ENCODE data around the gene ZNF30. TPM values are rescaled to one million over a fixed set of nuclear protein-coding genes. Genes with fewer than 3 reads are reported as not detected.

The ZNF30 gene
- total and polyA plus RNA-seq, 7 experiments from 2014 or later: 2.0 to 13.1 (median 8.2) TPM

Other genes with a start within 250 kb of the ZNF30 start
- under 1 TPM; 0.56 to 0.95 (median 0.85) TPM for gene SCGB2B2, start 249.7 kb upstream of the ZNF30 start, total RNA-seq
- under 1 TPM in 1 of 2 donors, not detected in 1; 0.15 TPM for gene SCGB2B2, start 249.7 kb upstream of the ZNF30 start, polyA plus RNA-seq
- 10 to 100 TPM; 13.6 to 61.4 (median 25.7) TPM for gene ZNF302, start 249.2 kb upstream of the ZNF30 start, total RNA-seq
- gene ZNF302, start 249.2 kb upstream of the ZNF30 start, polyA plus RNA-seq: 10 to 100 TPM; 16.4 to 25.3 TPM
- gene ZNF181, start 192.7 kb upstream of the ZNF30 start, total RNA-seq: 10 to 100 TPM in 2 of 5 experiments, 1 to 10 TPM in 3; 4.8 to 28.5 (median 8.4) TPM
- gene ZNF181, start 192.7 kb upstream of the ZNF30 start, polyA plus RNA-seq: 10 to 100 TPM; 34.5 to 36.0 TPM
- 10 to 100 TPM in 2 of 5 experiments, 1 to 10 TPM in 3; 2.9 to 11.6 (median 5.3) TPM for gene ZNF599, start 153.7 kb upstream of the ZNF30 start, total RNA-seq
- gene ZNF599, start 153.7 kb upstream of the ZNF30 start, polyA plus RNA-seq: 10 to 100 TPM in 1 of 2 donors, 1 to 10 TPM in 1; 9.6 to 10.9 TPM
- 10 to 100 TPM; 11.0 to 33.9 (median 14.7) TPM for gene ZNF792, start 37.3 kb downstream of the ZNF30 start, total RNA-seq
- 10 to 100 TPM; 18.3 to 23.5 TPM for gene ZNF792, start 37.3 kb downstream of the ZNF30 start, polyA plus RNA-seq
- gene GRAMD1A, start 73.4 kb downstream of the ZNF30 start, total RNA-seq: 100 to 1,000 TPM in 4 of 5 experiments, 10 to 100 TPM in 1; 90.1 to 286 (median 253) TPM
- gene GRAMD1A, start 73.4 kb downstream of the ZNF30 start, polyA plus RNA-seq: 10 to 100 TPM; 33.6 to 74.9 TPM
- 1 to 10 TPM in 4 of 5 experiments, under 1 TPM in 1; 0.48 to 1.9 (median 1.8) TPM for gene SCN1B, start 103.6 kb downstream of the ZNF30 start, total RNA-seq
- under 1 TPM in 1 of 2 donors, not detected in 1; 0.23 TPM for gene SCN1B, start 103.6 kb downstream of the ZNF30 start, polyA plus RNA-seq
- not detected for gene HPN, start 114.8 kb downstream of the ZNF30 start, total RNA-seq
- gene HPN, start 114.8 kb downstream of the ZNF30 start, polyA plus RNA-seq: not detected
- not detected for gene FXYD3, start 188.9 kb downstream of the ZNF30 start, total RNA-seq
- gene FXYD3, start 188.9 kb downstream of the ZNF30 start, polyA plus RNA-seq: not detected
- gene LGI4, start 208.2 kb downstream of the ZNF30 start, total RNA-seq: 1 to 10 TPM in 1 of 5 experiments, under 1 TPM in 4; 0.19 to 1.6 (median 0.51) TPM
- gene LGI4, start 208.2 kb downstream of the ZNF30 start, polyA plus RNA-seq: not detected
- 1 to 10 TPM in 1 of 5 experiments, under 1 TPM in 2, not detected in 2; 0.46 to 1.2 (median 0.78) TPM for gene FXYD1, start 211.9 kb downstream of the ZNF30 start, total RNA-seq
- gene FXYD1, start 211.9 kb downstream of the ZNF30 start, polyA plus RNA-seq: under 1 TPM in 1 of 2 donors, not detected in 1; 0.91 TPM
- 10 to 100 TPM in 1 of 5 experiments, 1 to 10 TPM in 4; 1.8 to 13.2 (median 3.5) TPM for gene FXYD7, start 216.4 kb downstream of the ZNF30 start, total RNA-seq
- 1 to 10 TPM; 2.1 to 2.6 TPM for gene FXYD7, start 216.4 kb downstream of the ZNF30 start, polyA plus RNA-seq
- 100 to 1,000 TPM; 362 to 458 (median 387) TPM for gene FXYD5, start 227.8 kb downstream of the ZNF30 start, total RNA-seq
- 100 to 1,000 TPM; 464 to 575 TPM for gene FXYD5, start 227.8 kb downstream of the ZNF30 start, polyA plus RNA-seq

All from naive thymus-derived CD4-positive, alpha-beta T cell (primary cell).